Measurements from ENCODE around the gene NAT10.
A peak's percentile ranks its signal among the peaks of the same experiment; 100 is the strongest.

Gene NAT10

DNA sequence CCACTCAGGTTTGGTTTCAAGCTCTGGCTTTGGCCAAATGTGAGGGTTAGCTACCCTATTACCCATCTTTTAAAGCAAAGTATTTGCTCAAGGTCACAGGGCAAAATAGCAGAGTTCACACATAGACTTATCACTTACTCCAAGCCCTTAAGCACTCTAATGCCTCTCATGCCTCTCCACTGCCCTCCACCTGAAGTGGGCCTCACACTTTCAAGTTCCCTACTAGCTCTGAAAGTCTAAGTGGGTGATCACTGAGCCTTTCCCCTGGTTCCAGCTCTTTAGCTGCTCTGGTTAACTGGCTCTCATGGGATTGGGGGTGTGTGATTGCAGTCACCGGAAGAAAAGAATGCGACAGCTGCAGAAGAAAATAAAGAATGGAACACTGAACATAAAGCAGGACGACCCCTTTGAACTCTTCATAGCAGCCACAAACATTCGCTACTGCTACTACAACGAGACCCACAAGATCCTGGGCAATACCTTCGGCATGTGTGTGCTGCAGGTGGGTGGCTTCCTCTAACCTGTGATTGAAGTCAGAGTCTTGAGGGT lies 6.4 kb downstream of the NAT10 start:
- DNase-seq: no peak

DNA sequence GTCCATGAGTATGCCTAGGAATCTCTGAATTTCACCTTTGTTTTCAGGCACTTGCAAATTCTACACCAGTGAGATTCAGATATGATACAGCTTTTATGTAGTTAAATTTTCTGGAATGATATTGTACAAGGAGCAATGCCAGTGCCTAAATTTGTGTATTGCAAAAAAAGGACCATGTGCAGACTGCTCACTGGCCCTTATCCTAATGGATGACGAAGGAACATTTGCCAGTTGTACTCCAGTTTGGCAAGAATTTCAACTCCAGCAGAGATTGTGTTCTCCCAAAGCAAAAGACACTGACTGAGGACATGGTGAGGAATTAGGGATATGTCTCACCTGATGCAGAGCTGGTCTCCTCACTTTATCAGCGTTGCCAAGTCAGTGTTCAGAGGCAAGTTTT lies 8.6 kb downstream of the NAT10 start:
- no peak for DNase-seq

DNA sequence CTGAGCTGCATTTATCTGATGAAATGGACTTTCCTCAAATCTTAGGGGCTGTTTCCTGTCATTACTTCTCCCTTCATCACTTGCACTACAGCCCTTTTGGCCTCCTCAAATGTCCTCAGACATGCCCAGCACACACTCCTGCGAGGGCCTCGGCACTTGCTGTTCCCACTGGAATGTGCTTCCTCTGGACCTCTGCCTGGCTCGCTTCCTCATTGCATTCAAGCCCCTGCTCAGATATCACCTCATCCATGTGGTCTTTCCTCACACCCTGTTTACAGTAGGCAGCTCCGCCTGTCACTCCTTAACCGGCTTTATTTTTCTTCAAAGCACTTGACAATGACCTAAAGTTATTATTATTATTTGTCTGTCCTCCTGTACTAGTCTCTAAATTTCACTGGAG lies 9.0 kb downstream of the NAT10 start:
- no peak for DNase-seq

DNA sequence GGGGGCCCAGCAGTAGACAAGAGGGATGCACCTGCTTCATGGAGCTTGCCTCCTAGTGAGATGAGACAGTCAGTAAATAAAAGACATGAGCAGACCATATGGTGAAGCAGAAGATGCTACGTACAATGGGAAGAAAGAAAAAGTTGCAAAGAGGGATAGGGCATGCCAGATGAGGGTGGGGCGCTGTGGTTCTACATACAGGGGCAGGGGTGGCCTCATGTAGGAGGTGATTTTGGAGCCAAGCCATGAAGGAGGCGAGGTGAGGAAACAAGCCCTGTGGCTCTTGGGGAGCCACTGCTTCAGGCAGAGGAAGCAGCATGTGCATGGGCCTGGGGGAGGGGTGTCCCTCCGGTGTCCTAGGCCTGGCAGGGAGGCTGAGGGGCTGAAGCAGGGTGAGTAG lies 15.2 kb downstream of the NAT10 start:
- DNase-seq: no peak

DNA sequence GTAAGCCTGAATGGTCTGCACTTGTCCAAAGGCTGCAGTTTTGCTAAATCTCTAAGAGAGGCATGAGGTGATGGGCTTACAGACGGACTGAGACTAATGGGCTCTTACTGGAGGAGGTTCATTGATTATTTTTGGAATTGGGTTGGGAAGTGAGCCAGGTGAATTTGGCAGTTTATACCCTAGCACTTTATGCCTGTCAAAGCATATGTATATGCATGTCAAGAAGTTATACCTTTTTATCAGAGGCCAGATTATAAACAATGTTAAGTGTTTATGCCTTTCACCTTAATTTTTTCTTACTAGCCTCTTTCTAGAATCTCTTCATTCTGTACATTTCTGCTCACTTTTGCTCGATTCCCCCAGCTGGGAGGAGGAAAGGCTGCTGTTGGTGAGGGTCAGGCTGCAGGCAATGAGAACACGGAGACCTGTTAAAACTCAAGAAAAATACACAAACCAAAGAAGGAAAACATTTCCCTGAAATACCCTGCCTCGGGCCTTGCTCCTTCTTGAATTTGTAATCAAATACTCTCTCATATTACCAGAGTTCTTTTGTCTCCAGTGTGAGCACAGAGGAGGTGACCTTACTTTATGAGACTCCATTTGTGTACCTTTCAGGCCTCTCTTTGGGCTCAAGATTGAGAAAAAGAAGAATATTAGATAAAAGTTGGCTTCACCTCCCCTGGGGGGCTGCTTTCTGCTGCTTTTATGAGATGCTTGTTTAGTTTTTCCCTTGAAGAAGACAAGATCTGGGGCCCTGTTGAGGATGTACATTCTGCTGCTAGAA lies 19.6 kb downstream of the NAT10 start:
- DNase-seq: no peak

DNA sequence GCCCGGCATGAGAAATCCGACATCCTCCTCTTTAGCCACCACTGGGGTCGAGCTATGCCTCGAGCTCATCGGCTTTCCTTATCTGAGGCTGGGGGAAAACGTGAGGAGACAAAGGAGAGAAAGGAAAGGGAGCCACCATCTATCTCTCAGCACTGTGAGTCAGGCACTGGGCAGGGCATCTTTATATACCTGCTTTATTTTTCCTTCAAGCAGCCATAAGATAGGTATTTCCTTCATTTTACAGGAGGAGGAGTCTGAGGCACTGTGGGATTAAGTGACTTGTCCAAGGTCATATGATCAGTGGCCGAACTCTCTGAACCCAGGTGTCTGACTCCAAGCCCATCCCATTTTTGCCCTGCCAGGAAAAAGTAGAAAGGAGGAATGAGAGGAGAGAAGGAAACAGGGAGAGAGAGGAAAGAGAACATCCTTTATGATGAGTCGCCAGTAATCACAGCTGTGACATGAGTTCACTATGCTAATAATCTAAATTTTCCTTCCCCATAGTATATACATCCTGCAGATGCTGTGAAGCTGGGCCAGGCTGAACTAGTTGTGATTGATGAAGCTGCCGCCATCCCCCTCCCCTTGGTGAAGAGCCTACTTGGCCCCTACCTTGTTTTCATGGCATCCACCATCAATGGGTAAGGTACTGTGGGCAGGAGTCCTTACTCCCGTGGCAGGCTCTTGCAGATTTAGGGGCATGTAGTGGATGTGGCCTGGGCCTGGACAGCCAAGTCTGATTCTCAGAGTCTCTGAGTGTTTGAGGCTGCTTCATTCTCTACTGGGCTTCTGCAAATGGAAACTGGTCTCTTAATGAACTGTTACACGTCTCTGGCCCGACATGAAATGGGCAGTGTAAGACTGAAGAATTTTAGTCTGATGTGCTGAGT lies 21.8 kb downstream of the NAT10 start:
- DNase-seq: no peak

DNA sequence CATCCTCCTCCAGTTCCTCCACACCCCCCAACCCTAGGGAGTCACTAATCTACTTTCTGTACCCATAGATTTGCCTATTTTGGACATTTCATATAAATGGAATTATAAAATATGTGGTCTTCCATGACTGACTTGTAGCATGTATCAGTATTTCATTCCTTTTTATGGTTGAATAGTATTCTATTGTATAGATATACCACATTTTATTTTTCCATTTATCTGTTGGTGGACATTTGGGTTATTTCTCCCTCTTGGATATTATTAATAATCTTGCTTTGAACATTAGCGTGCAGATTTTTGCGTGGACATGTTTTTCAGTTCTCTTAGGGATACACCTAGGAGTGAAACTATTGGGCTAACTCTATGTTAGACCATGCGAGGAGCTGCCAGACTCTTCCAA lies 23.4 kb downstream of the NAT10 start:
- DNase-seq: no peak

DNA sequence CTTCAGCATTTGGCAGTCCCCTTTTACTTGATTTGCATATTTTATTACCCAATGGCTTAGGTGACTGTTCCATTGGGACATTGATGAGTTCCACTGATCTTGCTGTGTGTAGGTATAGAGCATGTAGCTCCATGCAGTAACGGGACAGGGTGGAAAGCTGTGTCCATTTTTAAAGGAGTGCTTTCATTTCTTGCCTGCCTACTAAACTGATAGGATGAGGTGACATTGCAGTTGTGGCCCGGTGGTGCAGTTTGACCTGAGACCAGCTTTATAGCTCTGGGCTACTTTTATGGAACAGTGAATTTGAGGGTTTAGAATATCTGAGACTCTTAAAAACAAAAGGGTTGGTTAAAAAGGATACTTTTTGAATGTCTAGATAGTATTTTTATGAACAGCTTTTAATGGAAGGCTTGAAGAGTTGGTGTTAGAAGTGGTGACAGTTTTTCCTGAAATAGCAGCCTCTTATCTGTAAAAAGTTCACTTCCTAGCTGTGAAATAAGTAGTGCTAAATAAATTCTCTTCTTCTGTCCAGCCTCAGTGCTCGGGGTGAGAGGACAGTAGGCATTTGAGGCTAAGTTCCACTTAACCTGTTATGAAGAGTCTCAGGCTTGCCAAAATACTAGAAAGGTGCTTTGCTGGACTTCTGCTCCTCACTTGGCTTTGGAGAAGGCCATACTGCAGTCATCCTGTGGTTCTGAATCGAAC lies 27.0 kb downstream of the NAT10 start:
- DNase-seq: no peak

DNA sequence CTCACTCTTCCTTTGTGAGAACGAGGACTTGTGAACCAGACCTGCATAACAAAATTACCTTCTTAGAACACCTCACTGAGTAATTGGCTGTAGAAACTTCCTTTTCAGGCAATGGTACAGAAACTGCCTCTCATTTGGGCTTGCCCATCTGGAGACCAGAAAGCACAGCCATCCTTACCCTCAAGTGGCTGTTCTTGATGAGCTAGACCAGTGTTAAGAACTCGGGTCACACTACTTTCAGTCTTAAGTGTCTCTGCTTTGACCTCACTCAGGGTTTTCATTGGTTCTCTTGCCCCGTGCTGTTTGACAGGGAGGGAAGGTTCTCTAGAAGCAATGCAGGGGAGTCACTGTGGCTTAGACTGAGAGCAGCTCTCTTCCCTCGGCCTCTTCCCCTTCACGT lies 29.3 kb downstream of the NAT10 start:
- DNase-seq: no peak

DNA sequence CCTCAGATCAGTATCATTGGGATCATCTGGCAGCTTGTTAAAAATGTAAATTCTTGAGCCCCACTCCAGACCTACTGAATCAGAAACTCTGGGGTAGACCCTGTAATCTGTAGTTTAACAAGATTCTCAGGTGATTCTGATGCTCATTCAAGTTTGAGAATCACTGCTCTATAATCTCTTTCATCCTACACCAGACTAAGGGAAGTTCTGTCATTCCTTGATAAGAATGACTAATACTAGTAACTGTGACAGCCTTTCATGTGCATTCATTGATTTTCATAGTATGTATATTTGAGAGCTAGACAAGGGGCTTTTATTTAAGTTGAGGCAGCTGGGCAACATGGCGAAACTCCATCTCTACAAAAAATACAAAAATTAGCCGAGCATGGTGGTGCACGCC lies 30.0 kb downstream of the NAT10 start:
- no peak for DNase-seq

DNA sequence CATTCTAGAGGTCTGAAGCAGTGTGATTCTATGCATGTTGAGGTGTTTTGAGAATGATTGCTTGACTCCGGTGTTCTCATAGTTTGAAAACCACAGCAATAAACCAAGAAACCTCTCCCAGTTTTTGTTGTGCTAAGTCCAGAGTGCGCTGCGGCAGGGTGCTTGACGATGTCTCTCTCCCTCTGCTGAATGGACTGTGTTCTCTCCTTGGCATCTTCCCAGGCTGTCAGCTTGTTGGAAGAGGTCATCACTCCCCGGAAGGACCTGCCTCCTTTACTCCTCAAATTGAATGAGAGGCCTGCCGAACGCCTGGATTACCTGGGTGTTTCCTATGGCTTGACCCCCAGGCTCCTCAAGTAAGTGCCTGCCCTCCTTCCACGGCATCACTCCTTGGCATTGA lies 31.0 kb downstream of the NAT10 start:
- no peak for DNase-seq

DNA sequence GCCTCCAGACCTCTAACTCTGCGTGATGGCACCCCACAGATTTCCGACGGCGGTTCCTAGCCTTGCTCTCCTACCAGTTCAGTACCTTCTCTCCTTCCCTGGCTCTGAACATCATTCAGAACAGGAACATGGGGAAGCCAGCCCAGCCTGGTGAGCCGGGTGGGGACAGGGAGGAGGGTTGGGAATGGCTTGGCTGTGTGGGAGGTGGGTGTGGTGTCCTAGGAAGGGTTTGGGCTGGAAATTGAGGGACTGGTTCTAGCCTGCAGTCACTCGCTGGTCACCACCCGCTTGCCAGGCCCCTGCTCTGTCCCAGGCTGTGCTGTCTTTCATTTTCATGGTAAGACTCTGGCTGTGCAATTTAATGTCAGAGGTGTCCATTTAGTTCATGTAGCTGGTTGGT lies 33.9 kb downstream of the NAT10 start:
- no peak for DNase-seq

DNA sequence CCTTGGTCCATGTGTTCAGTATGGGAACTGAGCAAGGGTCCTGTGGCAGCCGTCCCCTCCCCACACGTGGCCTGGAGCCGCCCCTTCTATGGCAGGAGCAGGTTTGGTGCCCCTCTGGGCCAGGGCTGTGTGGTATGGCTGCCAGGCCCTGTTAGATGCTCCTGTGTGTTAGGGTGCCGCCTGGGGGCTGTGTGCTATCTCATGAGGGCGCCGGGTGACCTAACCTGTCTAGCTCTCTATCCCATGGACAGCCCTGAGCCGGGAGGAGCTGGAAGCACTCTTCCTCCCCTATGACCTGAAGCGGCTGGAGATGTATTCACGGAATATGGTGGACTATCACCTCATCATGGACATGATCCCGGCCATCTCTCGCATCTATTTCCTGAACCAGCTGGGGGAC lies 34.7 kb downstream of the NAT10 start:
- DNase-seq: no peak

DNA sequence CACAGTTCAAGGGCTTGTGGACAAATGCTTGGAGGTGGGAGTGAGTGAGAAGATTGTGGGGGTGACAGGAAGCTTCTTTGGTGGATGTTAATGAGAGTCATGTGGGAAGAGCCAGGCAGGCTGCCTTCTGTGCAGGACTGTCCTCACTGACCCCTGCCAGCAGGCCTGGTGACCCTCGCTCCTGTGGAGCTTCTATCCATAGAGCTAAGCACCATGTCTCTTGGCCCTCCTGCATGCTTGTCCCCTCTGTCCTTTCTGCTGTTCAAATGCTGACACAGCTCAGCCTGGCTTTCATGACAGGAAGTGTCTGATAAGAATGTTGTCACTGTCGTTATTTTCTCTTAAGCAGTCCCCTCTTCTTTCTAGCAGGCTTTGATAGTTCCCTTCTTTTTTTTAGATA lies 37.6 kb downstream of the NAT10 start:
- DNase-seq: no peak

DNA sequence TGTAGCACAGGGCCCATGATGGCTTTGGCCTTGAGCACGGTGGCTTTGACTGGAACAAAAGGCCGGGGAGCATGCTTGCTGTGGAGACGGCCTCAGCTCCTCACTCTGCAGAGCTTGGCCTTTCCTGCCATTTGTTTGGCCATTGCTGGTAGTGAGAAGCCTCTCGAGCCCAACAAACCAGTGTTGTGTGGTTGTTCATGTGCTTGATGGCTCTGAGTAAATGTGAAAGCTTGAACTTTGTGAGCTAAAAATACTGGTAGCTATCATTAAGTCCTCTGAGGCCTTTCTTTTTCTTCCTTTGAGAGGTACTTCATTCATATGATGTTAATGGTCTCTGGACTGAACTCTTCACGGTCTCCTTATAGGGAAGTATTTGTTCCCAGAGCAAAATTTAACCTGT lies 39.6 kb downstream of the NAT10 start:
- no peak for DNase-seq

DNA sequence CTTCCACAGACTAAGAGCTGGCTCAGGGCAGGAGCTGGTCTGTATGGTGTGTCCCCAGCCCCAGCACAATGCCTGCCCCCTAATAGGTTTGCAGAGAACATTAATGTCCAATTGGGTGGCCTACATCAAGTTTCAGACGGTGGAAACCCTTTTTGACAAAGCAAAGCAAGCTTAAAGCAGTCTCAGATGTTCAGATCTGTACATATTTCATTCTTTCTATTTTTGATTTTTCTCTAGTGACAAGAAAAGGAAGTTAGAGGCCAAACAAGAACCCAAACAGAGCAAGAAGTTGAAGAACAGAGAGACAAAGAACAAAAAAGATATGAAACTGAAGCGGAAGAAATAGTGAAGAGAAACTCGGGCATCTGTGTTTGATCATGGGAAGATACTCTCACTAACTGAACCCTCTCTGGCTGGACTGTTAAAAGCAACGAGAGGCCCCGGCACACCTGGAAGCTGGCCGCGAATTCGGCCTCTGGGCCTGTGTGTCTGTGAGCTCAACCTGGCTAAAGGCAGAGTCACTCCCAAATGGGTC lies 40.5 kb downstream of the NAT10 start:
- no peak for DNase-seq

DNA sequence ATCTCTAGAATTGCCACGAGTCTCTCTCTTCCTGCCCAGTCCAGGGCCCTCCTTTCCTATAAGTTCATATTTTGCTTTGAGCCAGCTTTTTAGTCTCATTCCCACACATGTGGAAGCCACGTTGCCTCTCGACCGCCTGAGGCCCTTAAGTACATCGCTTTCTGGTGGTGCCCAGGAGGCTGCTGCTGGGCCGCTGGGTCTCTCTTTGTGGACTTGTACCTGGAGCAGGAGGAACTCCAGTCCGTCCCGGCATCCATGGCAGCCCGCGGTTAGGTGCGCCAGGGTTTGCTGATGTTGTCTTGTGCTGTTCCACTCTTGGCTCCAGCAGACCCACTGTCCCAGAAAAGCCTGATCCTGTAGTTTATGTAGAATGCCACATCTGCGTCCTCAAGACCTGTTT lies 41.0 kb downstream of the NAT10 start:
- no peak for DNase-seq

DNA sequence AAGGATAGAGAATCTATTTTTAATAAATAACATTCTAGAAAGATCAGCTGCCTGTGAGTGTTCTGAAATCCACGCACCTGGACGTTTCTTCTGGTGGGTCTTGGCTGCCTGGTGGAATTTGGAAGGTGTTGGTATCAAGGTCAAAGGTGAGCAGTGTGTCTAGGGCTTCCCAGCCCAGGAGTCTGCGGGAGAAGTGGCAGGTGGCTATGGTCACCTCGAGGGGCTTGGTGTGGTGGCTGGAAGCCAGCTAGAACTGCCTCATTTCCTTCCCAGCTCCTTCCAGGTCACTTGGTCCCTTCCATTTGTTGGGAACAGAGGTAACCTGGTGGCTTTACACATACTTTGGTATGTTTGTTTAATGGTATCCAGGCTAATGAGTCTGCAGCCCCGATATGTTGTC lies 41.4 kb downstream of the NAT10 start:
- DNase-seq: no peak

DNA sequence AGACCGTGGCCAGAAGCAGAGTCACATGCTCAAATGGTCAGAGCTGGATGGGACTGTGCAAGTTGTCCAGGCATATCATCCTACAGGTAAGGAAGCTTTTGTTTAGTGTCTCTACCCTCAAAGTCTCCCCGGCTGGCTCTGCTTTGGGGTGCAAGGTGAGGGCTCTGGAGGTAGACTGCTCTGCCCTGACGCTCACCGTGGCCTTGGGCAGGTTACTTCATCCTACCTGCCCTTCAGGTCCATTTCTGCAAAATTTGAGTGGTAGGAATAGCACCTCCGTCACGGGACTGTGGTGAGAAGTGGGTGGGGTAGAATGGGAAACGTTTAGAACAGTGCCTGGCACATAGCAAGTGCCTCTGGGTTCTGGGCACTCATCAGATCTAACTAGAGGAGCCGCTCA lies 42.2 kb downstream of the NAT10 start:
- DNase-seq: no peak

DNA sequence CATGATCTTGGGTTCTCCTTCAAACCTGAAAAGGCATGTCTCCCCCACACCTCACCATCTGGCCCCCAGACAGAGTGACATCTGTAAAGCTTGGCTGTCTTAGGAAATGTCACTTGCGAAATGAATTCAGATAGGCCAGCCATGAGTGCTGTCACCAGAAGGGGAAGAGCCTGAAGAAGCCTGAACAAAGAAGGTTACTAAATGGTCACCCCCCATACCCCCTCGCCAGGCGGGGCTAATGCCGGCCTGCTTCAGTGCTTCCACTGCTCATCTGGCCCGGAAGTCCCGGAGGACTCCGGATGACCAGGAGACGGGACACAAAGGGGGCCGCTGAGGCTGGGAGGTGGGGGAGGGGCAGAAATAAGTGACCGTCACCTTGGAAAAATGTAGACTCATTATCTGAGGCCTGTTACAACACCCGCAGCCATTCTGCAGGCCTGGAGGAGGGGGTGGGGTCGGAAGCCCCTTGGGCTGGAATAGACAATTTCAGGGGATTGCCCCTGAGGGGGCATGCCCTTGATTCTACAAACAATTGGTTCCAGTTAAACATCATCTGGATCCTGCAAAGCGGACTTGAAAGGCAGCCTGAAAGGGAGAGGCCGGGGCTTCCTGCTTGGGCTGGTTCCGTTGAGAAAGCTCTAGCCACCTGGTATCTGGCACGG lies 43.2 kb downstream of the NAT10 start:
- peak; percentile 36 for DNase-seq

DNA sequence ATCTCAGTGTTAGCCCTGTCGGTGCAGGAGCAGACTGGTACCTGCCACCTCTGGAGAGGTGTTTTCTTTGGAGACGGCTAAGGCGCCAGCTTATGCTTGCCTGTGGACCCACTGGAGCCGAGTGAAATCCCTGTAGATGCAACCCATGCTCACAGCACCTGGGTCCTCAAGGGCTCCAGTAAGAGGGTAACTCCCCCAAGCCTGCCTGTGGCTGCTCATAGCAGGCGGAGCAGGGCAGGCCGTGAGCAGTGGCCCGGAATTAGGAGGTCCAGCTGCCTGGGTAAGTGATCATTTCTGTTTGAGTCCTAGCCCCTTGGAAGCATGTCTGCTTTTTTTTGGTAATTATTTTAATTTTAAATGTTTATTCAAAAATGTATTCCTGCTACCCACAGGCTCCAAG lies 43.8 kb downstream of the NAT10 start:
- DNase-seq: no peak

DNA sequence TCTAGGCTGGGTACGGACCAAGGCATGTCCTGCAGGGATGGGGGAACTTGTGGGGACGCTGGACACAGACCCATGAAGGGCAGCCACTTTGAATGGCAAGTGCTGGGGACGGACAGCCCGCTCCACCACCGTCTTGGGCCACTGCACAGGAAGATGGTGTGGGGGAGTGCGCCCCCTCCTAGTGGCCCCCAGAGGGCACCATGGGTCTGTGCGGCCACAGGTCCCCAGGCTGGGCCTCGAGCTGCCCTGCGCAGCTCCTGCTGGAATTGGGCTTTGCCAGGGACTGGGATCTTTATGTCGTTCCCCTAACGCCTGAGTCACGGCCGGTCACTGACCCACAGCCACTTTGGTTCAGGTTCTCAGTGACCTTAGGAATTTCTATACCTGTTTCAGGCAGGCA lies 44.4 kb downstream of the NAT10 start:
- DNase-seq: no peak
